ENCODE data around the gene KPNA1. TPM values are rescaled to one million over a fixed set of nuclear protein-coding genes. Genes with fewer than 3 reads are reported as not detected.

KPNA1 gene
- total RNA-seq, 1 experiment from 2014 or later: 58.8 TPM

DNA sequence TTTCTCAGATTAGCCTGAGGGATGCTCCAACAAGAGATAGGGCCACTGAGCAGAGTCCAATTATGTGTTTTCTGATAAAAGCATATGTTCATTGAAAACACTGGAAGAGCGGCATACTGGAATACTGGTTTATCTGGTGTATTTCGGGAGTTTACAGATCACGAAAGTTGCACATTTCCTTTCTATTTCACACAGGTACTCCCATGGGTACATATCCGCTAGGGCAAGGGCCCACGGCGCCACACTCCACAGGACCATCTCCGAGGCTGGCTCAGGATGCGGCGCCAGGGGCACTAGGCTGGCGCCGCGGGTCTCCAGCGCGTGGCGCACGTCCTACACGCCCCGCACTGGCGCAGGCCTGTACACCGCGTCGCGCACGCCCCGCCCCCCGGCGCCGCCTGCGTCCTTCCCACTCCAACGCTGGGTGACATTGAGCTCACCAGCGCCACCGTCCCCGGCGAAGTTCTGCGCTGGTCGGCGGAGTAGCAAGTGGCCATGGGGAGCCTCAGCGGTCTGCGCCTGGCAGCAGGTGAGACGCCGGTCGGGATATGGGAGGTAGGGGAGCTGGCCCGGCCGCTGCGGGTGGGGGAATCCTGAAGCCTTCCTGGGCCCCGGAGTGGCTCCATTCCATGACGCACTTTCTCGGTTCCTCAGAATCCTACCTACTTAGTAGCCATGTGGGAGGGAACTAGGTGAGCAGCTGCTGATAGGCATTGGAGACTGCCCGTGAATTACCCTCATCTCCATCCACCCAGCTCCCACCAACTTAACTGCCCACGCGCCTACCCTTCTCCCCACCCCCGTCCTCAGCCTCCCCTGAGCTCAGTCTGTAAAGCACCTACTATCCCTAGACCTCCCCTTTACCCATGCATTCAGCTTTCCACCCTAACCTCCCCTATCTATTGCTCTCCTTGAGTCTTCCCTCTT, 130.7 kb downstream of the KPNA1 start, which contains the start of gene FAM162A (continued):
- TF ChIP-seq ESRRA (CRISPR knock-in tag; IDR thresholded peaks at IDR 0.05; ENCODE audit: borderline replicate concordance) (peak; percentile 69; the same call in 1 of the 2 replicates), FOXP4 (CRISPR knock-in tag; IDR thresholded peaks at IDR 0.05) (peak; percentile 86; the same call in 1 of the 2 replicates), ZNF423 (CRISPR knock-in tag; IDR thresholded peaks at IDR 0.05) (peak; percentile 60; the same call in 1 of the 2 replicates), TEAD1 (CRISPR knock-in tag; IDR thresholded peaks at IDR 0.05) (peak; percentile 69; the same call in 1 of the 2 replicates), ZMAT4 (CRISPR knock-in tag; IDR thresholded peaks at IDR 0.05) (no peak), CREB1 (CRISPR knock-in tag; IDR thresholded peaks at IDR 0.05) (peak; percentile 24; the same call in 1 of the 2 replicates), OVOL2 (CRISPR knock-in tag; IDR thresholded peaks at IDR 0.05; ENCODE audit: borderline replicate concordance) (no peak), TP53 (CRISPR knock-in tag; IDR thresholded peaks at IDR 0.05) (0 out of 2 replicates have a peak, but pooled peaks have one; percentile 37), ZNF416 (CRISPR knock-in tag; IDR thresholded peaks at IDR 0.05) (no peak), CBFB (CRISPR knock-in tag; IDR thresholded peaks at IDR 0.05; ENCODE audit: low read depth) (0 out of 2 replicates have a peak, but pooled peaks have one; percentile 60), USF2 (CRISPR knock-in tag; IDR thresholded peaks at IDR 0.05) (peak; percentile 61), SP1 (CRISPR knock-in tag; conservative IDR thresholded peaks at IDR 0.05) (peak; percentile 95)
- TF ChIP-seq, protein P1, sequence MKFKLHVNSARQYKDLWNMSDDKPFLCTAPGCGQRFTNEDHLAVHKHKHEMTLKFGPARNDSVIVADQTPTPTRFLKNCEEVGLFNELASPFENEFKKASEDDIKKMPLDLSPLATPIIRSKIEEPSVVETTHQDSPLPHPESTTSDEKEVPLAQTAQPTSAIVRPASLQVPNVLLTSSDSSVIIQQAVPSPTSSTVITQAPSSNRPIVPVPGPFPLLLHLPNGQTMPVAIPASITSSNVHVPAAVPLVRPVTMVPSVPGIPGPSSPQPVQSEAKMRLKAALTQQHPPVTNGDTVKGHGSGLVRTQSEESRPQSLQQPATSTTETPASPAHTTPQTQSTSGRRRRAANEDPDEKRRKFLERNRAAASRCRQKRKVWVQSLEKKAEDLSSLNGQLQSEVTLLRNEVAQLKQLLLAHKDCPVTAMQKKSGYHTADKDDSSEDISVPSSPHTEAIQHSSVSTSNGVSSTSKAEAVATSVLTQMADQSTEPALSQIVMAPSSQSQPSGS (CRISPR knock-in tag; IDR thresholded peaks at IDR 0.05; ENCODE audit: borderline replicate concordance, low read depth): no peak
- TF ChIP-seq, protein P2, sequence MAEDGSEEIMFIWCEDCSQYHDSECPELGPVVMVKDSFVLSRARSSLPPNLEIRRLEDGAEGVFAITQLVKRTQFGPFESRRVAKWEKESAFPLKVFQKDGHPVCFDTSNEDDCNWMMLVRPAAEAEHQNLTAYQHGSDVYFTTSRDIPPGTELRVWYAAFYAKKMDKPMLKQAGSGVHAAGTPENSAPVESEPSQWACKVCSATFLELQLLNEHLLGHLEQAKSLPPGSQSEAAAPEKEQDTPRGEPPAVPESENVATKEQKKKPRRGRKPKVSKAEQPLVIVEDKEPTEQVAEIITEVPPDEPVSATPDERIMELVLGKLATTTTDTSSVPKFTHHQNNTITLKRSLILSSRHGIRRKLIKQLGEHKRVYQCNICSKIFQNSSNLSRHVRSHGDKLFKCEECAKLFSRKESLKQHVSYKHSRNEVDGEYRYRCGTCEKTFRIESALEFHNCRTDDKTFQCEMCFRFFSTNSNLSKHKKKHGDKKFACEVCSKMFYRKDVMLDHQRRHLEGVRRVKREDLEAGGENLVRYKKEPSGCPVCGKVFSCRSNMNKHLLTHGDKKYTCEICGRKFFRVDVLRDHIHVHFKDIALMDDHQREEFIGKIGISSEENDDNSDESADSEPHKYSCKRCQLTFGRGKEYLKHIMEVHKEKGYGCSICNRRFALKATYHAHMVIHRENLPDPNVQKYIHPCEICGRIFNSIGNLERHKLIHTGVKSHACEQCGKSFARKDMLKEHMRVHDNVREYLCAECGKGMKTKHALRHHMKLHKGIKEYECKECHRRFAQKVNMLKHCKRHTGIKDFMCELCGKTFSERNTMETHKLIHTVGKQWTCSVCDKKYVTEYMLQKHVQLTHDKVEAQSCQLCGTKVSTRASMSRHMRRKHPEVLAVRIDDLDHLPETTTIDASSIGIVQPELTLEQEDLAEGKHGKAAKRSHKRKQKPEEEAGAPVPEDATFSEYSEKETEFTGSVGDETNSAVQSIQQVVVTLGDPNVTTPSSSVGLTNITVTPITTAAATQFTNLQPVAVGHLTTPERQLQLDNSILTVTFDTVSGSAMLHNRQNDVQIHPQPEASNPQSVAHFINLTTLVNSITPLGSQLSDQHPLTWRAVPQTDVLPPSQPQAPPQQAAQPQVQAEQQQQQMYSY (CRISPR knock-in tag; IDR thresholded peaks at IDR 0.05): peak; percentile 86

DNA sequence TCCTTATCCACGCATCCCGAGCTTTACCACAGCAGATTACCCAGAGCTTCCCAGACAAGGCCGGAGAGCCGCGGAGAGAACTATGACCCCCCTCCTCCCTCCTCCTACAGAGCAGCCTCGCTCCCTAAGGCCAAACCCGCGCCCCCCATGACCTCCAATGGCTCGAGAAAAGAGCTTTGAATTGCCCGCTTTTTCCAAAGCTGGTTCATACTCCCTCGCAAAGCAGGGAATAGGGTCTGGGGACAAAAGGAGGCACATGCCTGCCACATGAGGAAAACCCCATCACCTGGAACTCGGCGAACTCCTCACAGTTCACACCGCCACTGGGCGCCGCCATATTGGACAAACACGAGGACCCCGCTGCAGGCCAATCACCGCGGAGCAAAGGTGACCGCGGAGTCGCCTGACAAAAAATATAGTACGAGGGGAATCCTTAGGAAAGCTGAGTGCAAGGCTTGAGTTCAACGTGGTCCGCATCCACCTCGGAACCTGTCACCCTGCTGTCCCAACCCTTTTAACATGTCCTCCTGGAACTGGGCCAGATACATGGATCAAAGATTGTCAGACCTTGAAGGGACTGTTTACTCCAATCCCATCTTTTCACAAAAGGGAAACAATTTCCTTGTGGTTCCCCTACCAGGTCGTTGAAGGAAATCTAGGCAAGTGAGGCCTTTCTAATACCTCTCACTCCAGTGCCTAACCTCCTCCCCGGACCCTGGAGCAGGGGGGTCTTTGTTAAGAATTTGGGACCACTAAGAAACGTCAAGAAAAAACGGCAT, 131.7 kb downstream of the KPNA1 start, which contains the start of gene MIX23:
Gene MIX23 (minus strand): TSS at position 344 of the 779 bp plus-strand sequence. CDS start 7 bp downstream, at position 337.
- CTCF ChIA-PET: interaction anchor here (1.1 to 2.6 kb wide), 4 partner anchors 10 to 836 kb away, joined by 3 to 40 read pairs (median 13); no protein-coding TSS in a partner anchor
- Mint-ChIP-seq H3K27ac (peak within 1 kb of the TSS; percentile 98), H3K4me1 (peaks cover 44% of the 10 kb centered on the region), H3K9me3 (no peaks in the 10 kb centered on the region), H3K4me3 (peak within 1 kb of the TSS; percentile 90), H3K27me3 (ENCODE audit: low read depth) (no peaks in the 10 kb centered on the region), H3K36me3 (peaks cover 22% of the 10 kb centered on the region)
- peak; percentile 88 for DNase-seq (ENCODE audit: low spot score)
- peak; percentile 56 for ATAC-seq
- POLR2A ChIA-PET: interaction anchor here (0.6 to 2.5 kb wide), 3 partner anchors 11 to 55 kb away, joined by 4 to 18 read pairs (median 7); partner anchors contain the start of gene WDR5B
- TF ChIP-seq SOX15 (CRISPR knock-in tag; IDR thresholded peaks at IDR 0.05) (no peak), RELA (CRISPR knock-in tag; IDR thresholded peaks at IDR 0.05; ENCODE audit: borderline replicate concordance) (no peak), NFATC4 (CRISPR knock-in tag; IDR thresholded peaks at IDR 0.05) (no peak), SMAD4 (CRISPR knock-in tag; IDR thresholded peaks at IDR 0.05) (no peak), MXD4 (CRISPR knock-in tag; IDR thresholded peaks at IDR 0.05; ENCODE audit: borderline replicate concordance) (no peak), OVOL2 (CRISPR knock-in tag; IDR thresholded peaks at IDR 0.05; ENCODE audit: borderline replicate concordance) (no peak), PRRX2 (CRISPR knock-in tag; IDR thresholded peaks at IDR 0.05) (no peak), GRHL2 (CRISPR knock-in tag; IDR thresholded peaks at IDR 0.05; ENCODE audit: insufficient replicate concordance, severe bottlenecking) (no peak)

Measured in WTC11 (cell line).